Measurements from ENCODE around the gene CCL24.
"Not testable (repeated sequence)": the region's sequence is repeated elsewhere in the genome, so short reads cannot be mapped to it uniquely, and the experiment has no call there.

CCL24 gene

GRCh38 chr7:75820688-75821087 is 7.1 kb upstream of the CCL24 start:
- FAIRE-seq, result no peak
- DNase-seq (ENCODE audit: low spot score), result no peak

GRCh38 chr7:75819711-75820110 is 6.1 kb upstream of the CCL24 start:
- DNase-seq (ENCODE audit: low spot score), result no peak
- FAIRE-seq, result no peak

- FAIRE-seq (no peak), DNase-seq (ENCODE audit: low spot score) (no peak)
Observed at GRCh38 chr7:75818472-75818871, 4.9 kb upstream of the CCL24 start.

- FAIRE-seq, result no peak
- DNase-seq (ENCODE audit: low spot score), result no peak
Observed at GRCh38 chr7:75817116-75817515, 3.5 kb upstream of the CCL24 start.

GRCh38 chr7:75815418-75816064 is 1.9 kb upstream of the CCL24 start:
- DNase-seq (ENCODE audit: low spot score) (no peak), FAIRE-seq (no peak)

GRCh38 chr7:75814407-75814947 is 871 bp upstream of the CCL24 start:
- FAIRE-seq (no peak), DNase-seq (ENCODE audit: low spot score) (peak; percentile 63)

- DNase-seq (ENCODE audit: low spot score) (no peak), FAIRE-seq (no peak)
Observed at GRCh38 chr7:75813084-75813483, 522 bp downstream of the CCL24 start.

- DNase-seq (ENCODE audit: low spot score) (no peak), FAIRE-seq (no peak)
Observed at GRCh38 chr7:75811894-75812678, 1.5 kb downstream of the CCL24 start.

GRCh38 chr7:75809396-75809795 is 4.2 kb downstream of the CCL24 start:
- FAIRE-seq (no peak), DNase-seq (ENCODE audit: low spot score) (no peak)

- DNase-seq (ENCODE audit: low spot score), result no peak
Observed at GRCh38 chr7:75808106-75808505, 5.5 kb downstream of the CCL24 start.

GRCh38 chr7:75807452-75807851 is 6.2 kb downstream of the CCL24 start:
- DNase-seq (ENCODE audit: low spot score) (no peak), FAIRE-seq (no peak)

More at GRCh38 chr7:75808106-75808505, 5.5 kb downstream of the CCL24 start:
- no peak for FAIRE-seq

GRCh38 chr7:75806560-75807307 is 6.9 kb downstream of the CCL24 start:
- no peak for FAIRE-seq
- no peak for DNase-seq (ENCODE audit: low spot score)

- DNase-seq (ENCODE audit: low spot score) (no peak), FAIRE-seq (no peak)
Observed at GRCh38 chr7:75804705-75805104, 8.9 kb downstream of the CCL24 start.

GRCh38 chr7:75804004-75804403 is 9.6 kb downstream of the CCL24 start:
- FAIRE-seq (no peak), DNase-seq (ENCODE audit: low spot score) (no peak)

- FAIRE-seq, result no peak
- no peak for DNase-seq (ENCODE audit: low spot score)
Observed at GRCh38 chr7:75802552-75802821, 11.1 kb downstream of the CCL24 start.

GRCh38 chr7:75798770-75799169 is 14.8 kb downstream of the CCL24 start:
- no peak for DNase-seq (ENCODE audit: low spot score)
- no peak for FAIRE-seq

GRCh38 chr7:75796420-75796819 is 17.2 kb downstream of the CCL24 start:
- DNase-seq (ENCODE audit: low spot score), result no peak
- no peak for FAIRE-seq

- DNase-seq (ENCODE audit: low spot score) (no peak), FAIRE-seq (no peak)
Observed at GRCh38 chr7:75795831-75796285, 17.7 kb downstream of the CCL24 start.

GRCh38 chr7:75793676-75794075 is 19.9 kb downstream of the CCL24 start:
- FAIRE-seq, result no peak
- DNase-seq (ENCODE audit: low spot score), result no peak

- DNase-seq (ENCODE audit: low spot score); FAIRE-seq: not testable (repeated sequence)
Observed at GRCh38 chr7:75792567-75792966, 21.0 kb downstream of the CCL24 start.

GRCh38 chr7:75789361-75789924 is 24.2 kb downstream of the CCL24 start:
- DNase-seq (ENCODE audit: low spot score) (no peak), FAIRE-seq (no peak)
